GM18873 (cell line): ENCODE data around the gene ITGAD.

ENCODE experiments used
- ATAC-seq: cut with Tn5 transposase; IDR thresholded peaks from one replicate; pipeline ENCODE4 v1.9.1; 2021; ENCODE audit warnings: mild to moderate bottlenecking, moderate library complexity, moderate number of reproducible peaks; ENCODE audit not compliant: unreplicated experiment, low FRiP score

The ITGAD gene

GRCh38 chr16:31472709-31473203 is 79.6 kb downstream of the ITGAD start:
- ATAC-seq: no peak

DNA sequence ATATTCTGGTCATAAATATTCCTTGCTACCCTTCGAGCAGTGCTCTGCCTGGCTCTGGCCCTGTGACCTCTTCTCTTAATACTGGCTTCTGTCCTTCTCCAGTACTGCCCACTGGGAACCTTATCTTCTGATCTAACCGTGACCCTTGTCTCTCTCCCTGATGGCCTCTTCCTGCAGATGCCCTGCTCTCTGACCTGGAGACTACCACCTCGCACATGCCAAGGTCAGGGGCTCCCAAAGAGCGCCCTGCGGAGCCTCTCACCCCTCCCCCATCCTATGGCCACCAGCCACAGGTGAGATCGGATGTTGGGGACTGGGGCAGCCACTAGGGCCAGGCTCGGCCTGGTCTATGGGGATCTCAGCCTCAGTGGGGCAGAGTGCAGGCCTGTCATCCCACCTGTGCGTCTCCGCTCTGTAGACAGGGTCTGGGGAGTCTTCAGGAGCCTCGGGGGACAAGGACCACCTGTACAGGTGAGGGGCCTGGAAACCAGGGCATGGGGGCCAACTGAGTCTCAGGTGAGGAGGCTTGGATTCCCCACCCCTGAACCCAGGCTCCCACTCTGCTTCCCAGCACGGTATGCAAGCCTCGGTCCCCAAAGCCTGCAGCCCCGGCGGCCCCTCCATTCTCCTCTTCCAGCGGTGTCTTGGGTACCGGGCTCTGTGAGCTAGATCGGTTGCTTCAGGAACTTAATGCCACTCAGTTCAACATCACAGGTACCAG is 80.3 kb downstream of the ITGAD start:
- ATAC-seq: no peak

DNA sequence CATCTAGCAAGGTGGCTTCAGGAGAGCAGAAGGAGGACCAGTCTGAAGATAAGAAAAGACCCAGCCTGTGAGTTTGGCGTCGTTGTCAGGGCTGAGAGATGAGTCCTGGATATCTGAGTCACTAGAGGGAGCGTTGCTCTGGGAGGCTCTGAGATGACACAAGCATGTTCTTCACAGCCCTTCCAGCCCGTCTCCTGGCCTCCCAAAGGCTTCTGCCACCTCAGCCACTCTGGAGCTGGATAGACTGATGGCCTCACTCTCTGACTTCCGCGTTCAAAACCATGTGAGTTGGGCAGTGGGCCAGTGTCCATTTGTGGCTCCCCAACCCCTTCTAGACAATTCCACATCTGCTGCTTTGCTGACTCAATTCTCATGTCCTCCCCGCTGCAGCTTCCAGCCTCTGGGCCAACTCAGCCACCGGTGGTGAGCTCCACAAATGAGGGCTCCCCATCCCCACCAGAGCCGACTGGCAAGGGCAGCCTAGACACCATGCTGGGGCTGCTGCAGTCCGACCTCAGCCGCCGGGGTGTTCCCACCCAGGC is 81.1 kb downstream of the ITGAD start:
- no peak for ATAC-seq

GRCh38 chr16:31474773-31475738 is 81.9 kb downstream of the ITGAD start:
- no peak for ATAC-seq

- no peak for ATAC-seq
These were observed 82.8 kb downstream of the ITGAD start for GRCh38 chr16:31475946-31476302.
